ENCODE data around the gene CDK15.
"Not testable (repeated sequence)": the region's sequence is repeated elsewhere in the genome, so short reads cannot be mapped to it uniquely, and the experiment has no call there.

CDK15 gene

DNA sequence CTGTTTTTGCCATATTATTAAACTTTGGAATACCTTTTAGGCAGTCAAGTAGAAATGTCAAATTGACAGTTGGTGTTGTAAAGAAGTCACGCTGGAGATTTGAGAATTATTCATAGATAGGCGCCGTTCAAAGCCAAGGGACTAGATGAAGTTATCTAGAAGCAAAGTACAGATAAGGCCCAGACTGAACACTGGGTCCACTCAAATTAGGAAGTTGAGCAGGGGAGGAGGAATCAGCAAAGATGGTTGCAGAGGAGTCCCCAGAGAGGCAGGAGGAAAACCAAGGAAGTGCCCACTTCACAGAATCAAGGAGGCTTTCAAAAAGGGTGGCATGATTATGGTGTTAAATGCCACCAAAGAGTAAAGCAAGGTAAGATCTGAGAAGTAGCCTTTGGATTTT is 16.0 kb upstream of the CDK15 start:
- DNase-seq (ENCODE audit: low spot score), result no peak

DNA sequence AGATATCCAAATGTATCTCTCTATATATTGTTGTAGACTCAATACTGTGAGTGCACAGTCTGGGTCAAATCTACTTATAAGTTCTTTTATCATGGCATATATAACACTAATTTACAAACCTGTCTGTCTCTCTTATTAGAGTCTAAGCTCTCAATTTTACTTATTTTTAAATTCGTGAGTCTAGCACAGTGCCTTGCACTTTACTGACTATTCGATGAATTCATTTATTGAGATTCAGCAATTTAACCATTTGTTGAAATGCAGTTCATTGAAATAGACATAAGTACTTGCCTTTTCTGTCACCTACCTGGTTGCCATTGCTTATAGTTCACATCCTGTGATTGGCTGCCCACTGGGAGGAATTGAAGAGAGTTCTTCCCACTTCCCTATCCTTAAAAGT is 15.3 kb upstream of the CDK15 start:
- no peak for DNase-seq (ENCODE audit: low spot score)

DNA sequence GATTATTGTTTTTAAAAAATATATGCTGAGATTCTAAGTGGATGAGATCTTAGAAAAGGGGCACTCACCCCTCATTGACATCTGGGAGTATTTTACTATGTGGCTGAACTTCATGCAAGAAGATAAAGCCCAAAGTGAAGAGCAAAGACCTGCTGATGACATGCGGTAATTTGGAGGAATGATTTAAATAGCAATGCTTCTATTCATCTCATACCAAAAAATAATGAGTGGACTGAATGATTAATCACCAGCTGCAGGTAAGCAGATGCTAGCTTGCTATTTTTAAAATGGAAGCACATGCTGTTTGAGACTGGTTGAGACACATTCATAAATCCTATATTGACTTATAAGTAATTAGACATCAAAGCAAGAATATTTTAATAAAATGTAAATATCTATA is 12.7 kb upstream of the CDK15 start:
- DNase-seq (ENCODE audit: low spot score), result no peak

DNA sequence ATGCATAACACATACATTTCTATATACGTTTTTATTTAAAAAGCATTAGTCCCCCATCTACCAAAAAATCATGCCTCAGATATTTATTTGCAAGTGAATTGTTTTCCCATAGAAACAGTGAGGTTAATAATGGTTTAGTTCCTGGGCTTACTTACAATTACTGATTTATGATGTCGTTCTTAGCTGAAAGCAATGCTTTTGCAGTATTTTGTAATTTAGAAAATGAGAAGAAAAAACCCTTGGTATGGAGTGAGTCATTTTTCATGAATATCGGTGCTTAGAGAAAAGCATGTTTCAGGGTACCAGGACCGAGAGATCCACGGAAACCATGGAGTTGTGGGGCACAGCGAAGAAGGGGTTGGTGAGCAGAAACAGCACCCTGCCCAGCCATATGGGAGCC is 12.0 kb upstream of the CDK15 start:
- no peak for DNase-seq (ENCODE audit: low spot score)

DNA sequence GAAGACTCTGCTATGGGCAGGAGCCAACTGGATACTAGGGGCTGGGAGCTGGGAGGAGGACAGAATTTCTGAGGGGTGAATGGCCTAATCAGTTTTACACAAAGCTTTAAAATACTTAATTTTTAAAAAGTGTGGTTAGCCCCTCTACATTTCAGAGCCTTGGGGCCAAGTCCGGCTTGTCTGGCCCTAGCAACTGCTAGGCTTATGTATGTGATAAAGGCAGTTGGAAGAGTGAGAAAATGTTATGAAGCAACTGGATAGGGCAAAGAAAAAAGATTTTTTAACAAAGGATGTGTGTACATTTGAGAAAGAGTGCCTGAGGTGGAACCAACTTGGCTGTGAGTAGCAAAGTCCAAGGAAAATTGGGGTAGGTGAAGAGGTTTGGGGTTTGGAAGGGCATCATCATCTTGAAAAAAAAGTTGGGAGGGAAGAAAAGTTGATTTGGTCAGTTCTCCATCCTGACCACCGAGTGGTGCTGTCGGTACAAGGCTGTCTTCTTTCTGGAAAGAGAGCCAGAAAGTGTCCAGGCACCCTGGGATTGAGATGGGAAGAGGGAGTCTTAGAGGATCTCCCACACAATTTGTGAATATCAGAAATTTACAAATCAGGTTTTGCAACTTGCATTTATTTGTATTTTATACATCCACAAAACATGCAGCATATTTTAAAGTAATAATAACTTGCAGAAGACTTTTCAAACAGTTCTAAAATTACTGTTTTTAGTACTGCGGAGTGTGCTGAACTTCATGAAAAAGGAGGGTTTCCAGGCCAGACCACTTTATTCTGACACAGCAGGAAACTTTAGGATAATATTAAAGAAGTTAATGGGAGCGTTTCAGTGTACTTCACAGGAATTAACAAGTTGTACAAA is 10.5 kb upstream of the CDK15 start:
- DNase-seq (ENCODE audit: low spot score), result peak; percentile 80

DNA sequence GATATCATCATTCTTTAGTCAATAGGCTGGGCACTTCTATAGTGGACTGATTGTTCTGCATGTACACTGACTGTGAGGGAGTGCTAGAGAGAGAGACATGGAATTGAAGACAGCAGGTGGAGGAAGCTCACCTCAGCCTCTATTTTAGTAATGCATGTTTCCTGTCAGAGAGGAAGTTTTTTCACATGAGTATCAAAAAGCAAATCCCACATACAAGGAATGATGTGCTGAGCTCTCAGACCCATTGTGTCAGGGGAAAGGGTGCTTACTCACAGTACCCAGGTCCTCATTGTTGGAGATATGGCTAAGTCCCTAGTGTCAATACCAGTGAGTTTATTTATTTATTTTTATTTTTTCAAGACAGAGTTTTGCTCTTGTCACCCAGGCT is 9.9 kb upstream of the CDK15 start:
- no peak for DNase-seq (ENCODE audit: low spot score)

DNA sequence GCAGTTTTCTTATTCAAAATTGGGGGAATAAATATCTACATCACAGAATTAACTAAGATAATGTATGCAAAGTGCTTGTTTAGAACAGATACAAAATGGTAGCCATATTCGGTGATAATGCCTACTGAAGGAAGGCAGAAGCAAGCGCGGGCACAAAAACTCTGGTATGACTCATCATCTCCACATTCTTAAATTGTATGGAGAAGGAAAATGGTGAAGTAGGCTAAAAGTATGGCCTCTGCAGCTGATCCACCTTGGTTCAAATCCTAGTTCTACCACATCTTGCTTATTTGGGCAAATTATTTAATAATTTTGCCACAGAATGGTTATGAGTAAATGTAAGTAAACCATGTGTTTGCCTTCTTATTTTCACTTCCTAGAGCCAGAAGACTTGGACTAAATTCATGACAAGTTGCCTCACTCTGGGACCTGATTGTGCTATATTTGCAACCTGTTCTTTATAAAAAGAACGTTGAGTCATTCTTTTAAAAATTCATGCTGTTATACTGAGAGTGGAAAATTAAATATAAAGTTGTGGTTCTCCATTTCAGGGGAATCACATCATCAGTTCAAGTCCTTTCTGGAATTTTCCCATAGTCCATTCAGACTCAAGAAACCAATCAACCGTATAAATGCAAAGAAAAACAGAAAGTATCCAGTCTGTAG is 9.0 kb upstream of the CDK15 start:
- no peak for DNase-seq (ENCODE audit: low spot score)

DNA sequence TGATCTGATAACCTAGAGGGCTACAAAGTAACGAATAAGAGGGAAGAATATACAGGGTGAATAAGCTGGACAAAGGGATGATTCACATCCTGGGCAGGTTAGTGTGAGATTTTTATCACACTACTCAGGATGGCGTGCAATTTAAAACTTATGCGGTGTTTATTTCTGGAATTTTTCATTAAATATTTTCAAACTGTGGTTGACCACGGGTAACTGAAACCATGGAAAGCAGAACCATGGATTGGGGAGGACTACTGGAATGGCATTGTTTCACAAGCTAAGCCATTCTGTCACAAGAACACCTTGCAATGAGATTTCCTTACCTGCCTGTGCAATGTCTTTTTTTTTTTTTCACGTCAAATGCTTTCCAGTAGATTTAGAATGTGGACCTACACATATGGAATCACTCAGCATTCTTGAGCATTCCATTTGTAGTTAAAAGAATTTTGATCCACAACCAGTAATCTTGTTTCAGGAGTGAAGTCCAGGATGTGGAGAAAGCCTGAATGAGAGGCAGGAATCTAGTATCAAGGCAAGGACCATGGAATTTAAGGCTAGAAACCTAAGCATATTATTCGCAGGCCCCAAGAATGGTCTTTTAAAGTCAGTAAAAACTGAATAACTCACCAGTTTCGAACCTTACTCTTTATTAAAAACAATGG is 8.0 kb upstream of the CDK15 start:
- no peak for DNase-seq (ENCODE audit: low spot score)

DNA sequence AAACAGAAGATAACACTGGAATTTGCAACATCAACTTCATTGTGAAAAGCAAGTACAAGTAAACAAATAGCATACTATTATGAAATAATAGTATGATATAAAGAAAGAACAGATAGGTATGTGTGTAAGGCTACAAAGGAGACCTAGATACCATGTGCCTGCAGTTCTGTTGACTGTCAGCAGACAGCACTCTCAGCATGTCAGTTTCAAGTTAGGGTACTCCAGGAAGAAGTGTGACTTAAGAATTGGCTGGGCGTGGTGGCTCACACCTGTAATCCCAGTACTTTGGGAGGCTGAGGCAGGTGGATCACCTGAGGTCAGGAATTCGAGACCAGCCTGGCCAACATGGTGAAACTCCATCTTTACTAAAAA is 7.4 kb upstream of the CDK15 start:
- DNase-seq (ENCODE audit: low spot score), result not testable (repeated sequence)

DNA sequence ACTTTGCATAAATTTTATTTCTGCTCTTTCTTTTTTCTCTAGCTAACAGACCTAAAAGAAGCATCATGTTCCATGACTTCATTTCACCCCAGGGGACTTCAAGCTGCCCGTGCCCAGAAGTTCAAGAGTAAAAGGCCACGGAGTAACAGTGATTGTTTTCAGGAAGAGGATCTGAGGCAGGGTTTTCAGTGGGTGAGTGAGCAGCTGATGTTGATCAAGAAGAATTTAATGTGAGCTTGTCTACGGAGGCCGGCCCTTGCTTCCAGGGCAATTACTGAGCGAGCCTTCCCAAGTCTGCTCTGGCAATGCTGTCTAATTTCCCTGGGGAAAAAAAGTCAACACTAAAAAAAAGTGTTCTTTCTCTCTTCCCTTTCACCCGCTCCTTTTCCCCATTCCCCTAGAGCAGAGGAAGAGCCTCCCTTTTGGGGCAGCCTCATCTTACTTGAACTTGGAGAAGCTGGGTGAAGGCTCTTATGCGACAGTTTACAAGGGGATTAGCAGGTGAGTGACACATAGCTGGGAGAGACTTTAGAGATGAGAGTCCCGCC is 1.2 kb downstream of the CDK15 start:
- DNase-seq (ENCODE audit: low spot score), result peak; percentile 54

DNA sequence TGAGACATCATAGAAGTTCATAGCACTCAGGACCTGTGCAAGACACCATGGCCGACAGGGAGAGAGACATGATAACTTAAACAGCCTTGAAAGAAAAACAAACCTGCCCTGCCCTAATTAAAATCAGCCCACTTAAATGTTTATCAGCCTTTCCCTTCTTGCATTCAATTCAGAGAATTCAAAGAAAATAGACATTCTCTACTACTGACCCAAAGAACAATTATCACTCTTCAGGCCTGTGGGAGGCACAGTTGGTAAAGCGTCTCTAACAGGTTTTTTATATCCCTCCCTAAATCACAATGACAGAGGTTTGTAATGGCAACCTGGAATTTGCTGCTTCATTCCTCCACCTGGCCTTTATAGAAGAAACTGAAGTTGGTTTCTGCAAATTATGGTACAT is 1.7 kb downstream of the CDK15 start:
- DNase-seq (ENCODE audit: low spot score), result no peak

DNA sequence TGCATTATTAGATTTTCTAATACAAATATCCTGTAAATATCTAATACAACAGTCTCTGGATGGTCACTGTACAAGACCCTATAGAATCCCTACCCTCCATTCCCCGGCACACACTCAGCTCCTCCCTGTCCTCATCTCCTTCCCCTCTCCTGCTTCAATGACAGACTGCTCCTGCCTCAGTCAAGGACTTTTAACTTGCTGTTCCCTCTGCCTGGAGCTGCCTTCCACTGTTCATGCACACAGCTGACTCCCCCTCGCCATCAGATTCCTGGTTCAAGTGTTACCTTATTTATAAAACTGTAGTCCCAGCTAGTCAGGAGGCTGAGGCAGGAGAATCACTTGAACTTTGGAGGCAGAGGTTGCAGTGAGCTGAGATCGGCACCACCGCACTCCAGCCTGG is 3.3 kb downstream of the CDK15 start:
- DNase-seq (ENCODE audit: low spot score), result no peak

DNA sequence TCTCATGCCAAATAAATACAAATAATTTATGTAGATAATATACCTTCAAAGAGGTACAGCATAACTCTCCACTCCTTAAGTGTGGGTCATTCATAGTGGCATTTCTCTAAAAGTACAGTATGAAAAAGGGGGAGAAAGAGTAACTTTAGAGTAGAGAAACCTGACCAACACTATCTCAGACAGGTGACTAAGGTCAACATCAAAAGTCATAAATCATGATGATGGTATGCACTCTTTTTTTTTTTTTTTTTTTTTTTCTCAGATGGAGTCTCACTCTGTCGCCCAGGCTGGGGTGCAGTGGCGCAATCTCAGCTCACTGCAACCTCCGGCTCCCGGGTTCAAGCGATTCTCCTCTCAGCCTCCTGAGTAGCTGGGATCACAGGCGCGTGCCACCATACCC is 4.3 kb downstream of the CDK15 start:
- not testable (repeated sequence) for DNase-seq (ENCODE audit: low spot score)

DNA sequence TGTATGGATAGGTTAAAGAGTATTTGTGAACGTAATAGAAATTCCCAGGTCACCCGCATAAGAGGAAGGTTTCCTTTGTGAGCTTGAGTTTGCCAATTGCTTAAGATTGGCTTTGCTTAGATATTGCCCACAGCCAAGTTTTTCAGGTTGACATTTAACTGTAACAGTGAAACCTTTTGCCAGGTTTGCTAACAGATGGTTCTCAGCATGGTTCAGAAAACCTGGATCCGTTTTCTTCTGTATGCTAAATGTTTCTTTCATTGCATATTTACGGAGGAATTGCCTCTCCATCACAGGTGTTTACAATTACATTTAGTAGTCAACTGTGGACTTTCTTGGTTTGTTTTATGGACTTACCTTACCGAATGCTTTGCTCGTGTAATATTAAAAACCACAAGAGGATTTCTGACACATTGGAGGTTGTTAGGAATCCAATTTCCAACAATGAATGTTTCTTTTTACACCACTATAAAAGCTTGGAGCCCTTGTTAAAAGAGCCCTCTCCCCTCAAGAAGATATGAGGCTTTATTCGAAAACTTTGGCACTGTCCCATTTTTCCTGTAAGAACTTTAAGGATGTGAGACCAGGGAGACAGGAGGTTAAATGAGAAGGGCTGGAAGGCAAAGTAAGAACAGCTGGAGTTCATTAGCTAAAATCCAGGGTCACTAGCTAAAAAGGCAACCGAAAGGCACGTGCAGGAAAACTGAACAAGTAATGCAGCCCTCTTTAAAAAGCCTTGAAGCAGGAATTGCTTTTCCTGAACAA is 7.8 kb downstream of the CDK15 start:
- no peak for DNase-seq (ENCODE audit: low spot score)

DNA sequence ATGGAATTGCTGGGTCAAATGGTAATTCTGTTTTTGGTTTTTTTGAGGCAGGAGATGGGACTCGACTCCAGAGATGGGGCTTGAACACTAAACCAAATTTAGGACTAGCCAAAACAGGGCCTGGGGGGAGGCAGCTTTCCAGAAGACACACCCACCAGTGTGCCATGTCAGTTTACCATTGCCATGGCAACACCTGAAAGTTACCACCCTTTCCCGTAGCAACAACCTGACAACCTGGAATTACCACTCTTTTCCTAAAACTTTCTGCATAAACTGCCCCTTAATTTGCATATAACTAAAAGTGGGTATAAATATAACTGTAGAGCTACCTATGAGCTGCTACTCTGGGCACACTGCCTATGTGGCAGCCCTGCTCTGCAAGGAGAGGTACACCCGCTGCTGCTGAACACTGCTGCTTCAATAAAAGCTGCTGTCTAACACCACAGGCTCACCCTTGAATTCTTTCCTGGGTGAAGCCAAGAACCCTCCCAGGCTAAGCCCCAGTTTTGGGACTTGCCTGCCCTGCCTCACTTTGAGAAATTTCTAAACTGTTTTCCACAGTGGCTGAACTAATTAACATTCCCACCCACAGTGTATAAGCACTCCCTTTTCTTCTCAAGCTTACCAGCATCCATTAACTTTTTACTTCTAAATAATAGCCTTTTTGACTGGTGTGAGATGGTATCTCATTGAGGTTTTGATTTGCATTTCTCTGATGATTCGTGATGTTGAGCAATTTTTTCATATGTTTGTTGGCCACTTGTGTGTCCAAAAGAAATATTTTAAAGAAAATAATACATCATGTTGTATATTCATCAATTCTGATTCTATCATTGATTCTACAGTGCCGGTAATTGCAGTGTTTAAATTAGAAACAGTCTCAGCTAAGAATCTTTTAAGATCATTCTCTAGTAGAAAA is 10.6 kb downstream of the CDK15 start:
- no peak for DNase-seq (ENCODE audit: low spot score)

DNA sequence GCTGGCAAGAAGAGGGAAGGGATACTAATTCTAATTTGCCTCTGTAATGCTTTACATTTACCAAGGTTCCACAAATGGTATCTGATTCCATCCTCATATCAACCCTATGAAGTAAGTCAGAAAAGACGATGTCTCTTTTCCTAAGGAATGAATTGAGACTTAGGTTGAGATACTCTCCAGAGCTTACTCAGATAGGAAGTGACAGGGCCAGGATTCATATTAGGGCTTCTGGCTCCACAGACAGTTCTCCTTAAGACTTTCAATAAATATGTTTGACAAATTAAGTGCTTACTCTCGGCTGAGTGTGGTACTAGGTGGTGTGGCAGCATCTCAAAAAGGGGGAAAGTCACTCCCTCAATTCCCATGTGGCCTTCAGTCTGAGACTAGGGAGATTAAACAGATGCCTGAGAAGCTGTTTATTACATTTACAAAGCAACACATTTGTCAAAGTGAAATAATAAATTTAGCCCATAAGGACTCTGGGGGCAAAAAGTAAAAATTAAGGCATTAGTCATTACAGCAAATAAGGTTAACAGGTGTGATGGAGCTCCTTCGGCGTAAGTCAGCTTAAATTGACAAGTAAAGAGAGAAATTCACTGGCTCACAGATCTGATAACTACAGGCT is 14.2 kb downstream of the CDK15 start:
- DNase-seq (ENCODE audit: low spot score), result no peak

DNA sequence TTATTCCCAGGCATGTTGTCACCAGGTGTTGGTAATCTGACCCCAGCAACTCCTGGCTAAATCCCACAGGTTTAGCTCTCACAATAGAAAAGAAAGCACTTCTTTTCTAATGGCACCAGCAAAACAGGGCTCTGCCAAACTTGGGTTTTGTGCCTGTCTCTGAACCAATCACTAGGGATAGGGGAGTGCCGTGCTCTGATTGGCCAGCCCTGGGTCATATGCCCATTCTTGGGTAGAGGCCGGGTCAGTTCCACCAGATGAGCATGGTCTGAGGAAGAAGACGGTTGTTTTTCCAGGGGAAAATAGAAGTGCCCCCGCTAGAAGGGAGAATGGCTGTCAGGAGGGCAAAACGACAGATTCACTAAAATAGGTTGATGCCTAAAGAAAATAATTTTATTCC is 14.7 kb downstream of the CDK15 start:
- no peak for DNase-seq (ENCODE audit: low spot score)

DNA sequence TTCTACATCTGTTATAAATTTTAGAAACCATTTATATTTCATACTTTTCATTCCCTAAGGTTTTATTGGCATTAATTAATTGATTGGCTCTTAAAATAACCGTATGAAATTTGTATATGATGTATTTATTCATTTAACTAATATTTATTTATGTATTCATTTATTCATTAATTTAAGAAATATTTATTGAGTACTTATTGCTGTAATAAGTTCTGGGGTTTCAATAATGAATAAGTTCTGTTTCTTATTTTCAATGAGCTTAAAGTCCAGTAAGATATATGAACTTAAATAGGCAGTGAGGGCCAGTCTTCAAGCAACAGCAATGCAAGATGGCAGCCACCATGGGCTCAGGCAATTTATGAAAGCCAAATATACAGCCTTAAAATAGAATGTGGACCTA is 17.9 kb downstream of the CDK15 start:
- no peak for DNase-seq (ENCODE audit: low spot score)

DNA sequence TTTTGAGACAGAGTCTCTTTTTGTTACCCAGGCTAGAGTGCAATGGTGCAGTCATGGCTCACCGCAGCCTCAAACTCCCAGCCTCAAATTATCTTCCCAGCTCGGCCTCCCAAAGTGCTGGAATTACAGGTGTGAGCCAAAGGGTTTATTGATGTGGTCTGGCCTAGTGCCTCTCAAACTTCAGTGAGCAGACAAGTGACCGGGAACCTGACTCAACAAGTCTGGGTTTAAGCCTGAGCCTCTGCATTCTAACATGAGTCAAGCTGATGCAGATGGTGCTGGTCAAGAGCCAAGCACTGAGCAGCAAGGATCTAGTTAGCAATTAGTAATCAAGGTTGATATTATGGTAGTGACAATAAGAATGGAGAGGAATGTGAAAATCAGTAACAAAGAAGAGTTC is 21.3 kb downstream of the CDK15 start:
- no peak for DNase-seq (ENCODE audit: low spot score)

DNA sequence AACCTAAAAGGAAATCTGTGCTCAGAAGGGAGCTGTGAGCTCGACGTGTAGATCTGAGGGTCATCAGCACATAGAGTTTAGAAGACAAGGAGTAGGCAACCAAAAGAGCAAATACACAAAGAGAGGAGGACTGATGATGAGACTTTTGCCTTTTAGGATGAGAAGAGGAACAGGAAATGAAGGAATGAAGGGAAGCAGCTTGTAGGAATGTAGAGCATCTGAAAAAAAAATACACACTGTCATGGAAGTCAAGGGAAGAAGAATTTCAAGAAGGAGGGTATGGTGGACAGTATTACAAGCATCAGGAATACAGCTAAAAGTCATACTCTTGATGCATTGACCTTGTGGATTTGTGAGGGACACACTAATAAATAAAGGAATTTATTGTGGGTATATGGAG is 21.9 kb downstream of the CDK15 start:
- no peak for DNase-seq (ENCODE audit: low spot score)

DNA sequence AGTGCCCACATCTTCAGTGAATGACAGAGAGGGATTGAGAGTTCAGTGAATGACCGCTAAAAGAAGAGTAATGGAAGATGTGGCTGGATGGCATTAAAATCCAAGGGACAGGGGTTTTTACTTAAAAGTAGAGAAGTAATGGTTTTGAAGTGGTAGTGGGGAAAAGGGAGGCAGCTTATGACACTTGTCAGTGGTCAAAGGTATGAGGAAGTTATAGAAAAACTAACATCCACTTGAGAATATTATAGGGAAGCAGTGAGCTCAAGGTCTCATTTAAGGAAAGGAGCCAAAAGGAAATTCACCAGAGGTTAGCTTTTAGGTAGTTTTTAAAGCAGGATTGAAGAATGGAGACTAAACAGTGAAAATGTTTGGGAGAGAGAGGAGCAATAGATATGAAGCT is 24.3 kb downstream of the CDK15 start:
- DNase-seq (ENCODE audit: low spot score), result no peak
